Activated T-cell treated with anti-CD3 and anti-CD28 coated beads, Interleukin-2, amount 50 U/mL, for 48 hours (primary cell): ENCODE measurements around the gene PIGP.
"Not testable (repeated sequence)": the region's sequence is repeated elsewhere in the genome, so short reads cannot be mapped to it uniquely, and the experiment has no call there.

ENCODE experiments used
- DNase-seq, 2 experiments: peaks; one replicate each; pipeline ENCODE4 v3.0.0-alpha.2; 2020

The PIGP gene

GRCh38 chr21:37072988-37073416, at the start of gene PIGP, which contains the start of gene TTC3:
PIGP (minus strand) TSS chr21:37073071; CDS start chr21:37072515, 556 bp downstream.
TTC3 (plus strand) TSS chr21:37073254; CDS start chr21:37087258, 14,004 bp downstream.
- peak; percentile 98 for DNase-seq

GRCh38 chr21:37119421-37120218, 46.7 kb upstream of the PIGP start:
- peak; percentile 37 to 43 for DNase-seq

DNA sequence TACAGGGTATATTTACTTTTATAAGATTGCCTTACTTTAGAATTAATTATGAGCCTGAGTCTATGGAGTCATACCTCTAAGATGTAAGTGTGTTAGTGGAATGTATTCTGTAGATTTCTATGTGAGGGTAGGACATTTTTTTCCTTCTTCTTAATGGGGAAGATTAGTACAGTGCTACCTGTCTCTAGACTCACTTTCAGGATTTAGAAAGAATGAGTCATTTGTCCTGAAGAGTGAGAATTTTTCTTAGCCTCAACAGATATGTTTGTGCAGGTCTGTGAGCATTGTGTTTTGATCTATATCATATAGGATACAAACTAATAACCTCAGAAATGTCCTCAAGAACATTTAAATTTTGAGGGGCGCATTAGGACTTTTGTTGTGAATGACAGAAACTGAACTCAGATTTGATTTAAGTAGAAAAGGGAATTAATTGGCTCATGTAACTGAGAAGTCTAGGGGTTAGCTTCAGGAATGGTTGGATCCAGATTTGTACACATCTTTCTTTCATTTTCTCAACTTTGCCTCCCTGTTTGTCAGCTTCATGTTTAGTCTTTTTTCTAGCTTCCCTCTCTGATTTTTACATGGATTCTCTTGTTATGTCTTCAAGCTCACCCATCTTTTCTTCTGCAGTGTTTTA, 45.4 kb upstream of the PIGP start:
- DNase-seq, result no peak

DNA sequence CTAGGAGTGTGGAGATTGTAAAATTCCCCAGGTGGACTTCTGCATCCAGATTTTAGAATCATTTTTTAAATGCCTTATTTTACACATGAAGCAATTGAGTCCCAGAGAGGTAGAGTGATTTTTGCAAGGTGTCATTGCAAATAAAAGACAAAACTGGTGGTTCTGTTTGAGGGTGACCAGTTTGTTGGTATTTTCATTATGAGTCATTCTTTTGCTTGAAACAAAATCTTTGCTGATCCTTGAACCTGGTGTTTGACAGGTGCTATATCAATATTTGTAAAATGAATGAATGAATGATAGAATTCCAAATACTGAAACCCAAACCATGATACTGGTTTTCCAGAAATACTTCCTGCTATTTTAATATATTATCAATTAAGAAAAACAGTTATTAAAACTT, 44.3 kb upstream of the PIGP start:
- DNase-seq, result no peak

GRCh38 chr21:37116459-37116858, 43.6 kb upstream of the PIGP start:
- DNase-seq, result not testable (repeated sequence)

- DNase-seq, result not testable (repeated sequence)
Measured at GRCh38 chr21:37114301-37114700, 41.4 kb upstream of the PIGP start.

DNA sequence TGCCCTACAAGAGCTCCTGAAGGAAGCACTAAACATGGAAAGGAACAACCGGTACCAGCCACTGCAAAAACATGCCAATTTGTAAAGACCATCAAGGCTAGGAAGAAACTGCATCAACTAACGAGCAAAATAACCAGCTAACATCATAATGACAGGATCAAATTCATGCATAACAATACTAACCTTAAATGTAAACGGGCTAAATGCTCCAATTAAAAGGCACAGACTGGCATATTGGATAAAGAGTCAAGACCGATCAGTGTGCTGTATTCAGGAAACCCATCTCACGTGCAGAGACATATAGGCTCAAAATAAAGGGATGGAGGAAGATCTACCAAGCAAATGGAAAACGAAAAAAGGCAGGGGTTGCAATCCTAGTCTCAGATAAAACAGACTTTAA, 38.2 kb upstream of the PIGP start:
- not testable (repeated sequence) for DNase-seq

DNA sequence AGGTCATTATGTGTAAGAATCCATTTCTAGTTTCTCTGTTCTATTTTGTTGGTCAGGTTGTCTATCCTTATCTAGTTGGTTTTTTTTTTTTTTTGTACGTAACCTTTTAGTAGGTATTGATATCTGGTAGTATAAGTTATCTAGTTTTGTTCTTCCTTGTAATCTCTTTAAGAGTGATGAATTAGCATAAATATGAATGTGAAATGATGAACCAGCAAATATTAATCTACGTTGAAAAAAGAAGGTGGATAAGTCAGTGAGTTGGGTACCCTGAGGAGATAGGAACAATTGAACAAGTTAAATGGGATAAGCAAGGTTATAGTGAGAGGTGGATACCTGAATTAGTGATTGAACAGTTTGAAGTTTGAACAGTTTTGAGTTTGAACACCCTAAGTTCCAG, 34.1 kb upstream of the PIGP start:
- no peak for DNase-seq

- DNase-seq, result not testable (repeated sequence)
Measured at GRCh38 chr21:37102746-37103145, 29.9 kb upstream of the PIGP start.

GRCh38 chr21:37101384-37101783, 28.5 kb upstream of the PIGP start:
- no peak for DNase-seq

GRCh38 chr21:37100316-37100715, 27.4 kb upstream of the PIGP start:
- no peak for DNase-seq

GRCh38 chr21:37098751-37099150, 25.9 kb upstream of the PIGP start:
- no peak for DNase-seq

DNA sequence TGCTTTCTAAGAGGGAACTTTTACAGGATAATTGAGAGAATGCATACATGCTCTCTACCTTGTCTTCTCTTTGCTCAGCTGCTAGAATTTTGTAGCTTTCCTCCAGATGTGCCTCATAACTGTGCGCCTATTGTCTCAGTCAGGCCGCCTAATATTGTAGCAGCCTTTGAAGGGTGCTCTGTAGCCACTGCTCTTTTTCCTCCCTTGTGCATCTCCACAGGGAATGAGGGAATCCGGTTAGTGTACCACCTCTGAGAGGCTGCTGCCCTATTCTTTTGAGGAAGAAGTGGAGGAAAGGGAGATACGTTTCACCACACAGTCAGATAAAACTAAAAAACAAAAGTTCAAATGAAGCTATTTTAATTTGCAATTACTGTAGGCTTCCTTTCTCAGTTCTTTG, 22.9 kb upstream of the PIGP start:
- DNase-seq, result no peak

DNA sequence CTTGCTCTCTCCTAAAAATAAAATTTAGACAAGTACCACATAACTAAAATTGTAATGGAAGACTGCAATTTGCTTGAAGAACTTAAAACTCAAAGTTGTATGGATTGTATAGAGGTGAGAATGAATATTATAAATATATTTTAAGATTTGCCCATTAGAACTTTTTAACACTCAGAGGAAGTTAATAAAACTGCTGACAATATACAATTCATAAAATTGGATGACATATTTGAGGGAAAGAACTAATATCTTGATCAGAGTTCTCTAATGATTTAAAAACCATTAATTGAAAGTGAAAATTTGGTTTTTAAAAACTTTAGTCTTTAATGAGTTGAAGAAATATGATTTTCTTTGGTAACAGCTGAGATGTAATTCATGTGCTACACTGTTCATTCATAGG, 21.1 kb upstream of the PIGP start:
- no peak for DNase-seq

DNA sequence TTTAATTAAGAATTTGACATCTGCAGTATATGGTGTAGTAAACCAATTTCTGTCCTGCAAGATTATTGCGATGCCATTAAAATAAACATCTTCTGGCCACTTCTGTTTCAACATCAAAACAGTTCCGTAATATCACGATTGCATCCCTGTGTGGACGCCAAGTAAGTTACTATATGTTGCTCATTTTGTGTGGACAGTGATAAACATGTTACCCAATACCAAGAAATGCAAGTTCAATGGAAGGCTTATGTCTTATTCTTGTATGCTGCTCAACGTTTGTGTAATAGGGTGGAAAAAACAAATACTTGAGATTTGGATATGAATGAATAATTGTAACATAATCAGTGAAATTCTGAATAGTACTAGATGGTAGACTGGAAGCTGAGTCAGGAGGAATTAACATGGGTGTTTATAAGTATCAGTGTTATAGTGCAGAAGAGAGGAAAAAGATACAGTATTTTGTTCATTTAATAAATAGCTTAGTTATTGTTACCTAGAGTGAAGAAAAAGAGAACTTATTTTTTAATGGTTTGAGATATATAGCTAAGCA, 15.4 kb upstream of the PIGP start:
- DNase-seq, result no peak

GRCh38 chr21:37087188-37087587, 14.3 kb upstream of the PIGP start:
- no peak for DNase-seq

GRCh38 chr21:37085726-37086125, 12.9 kb upstream of the PIGP start:
- DNase-seq, result no peak

- no peak for DNase-seq
Measured at GRCh38 chr21:37082856-37083528, 10.1 kb upstream of the PIGP start.

GRCh38 chr21:37082375-37082774, 9.5 kb upstream of the PIGP start:
- no peak for DNase-seq

DNA sequence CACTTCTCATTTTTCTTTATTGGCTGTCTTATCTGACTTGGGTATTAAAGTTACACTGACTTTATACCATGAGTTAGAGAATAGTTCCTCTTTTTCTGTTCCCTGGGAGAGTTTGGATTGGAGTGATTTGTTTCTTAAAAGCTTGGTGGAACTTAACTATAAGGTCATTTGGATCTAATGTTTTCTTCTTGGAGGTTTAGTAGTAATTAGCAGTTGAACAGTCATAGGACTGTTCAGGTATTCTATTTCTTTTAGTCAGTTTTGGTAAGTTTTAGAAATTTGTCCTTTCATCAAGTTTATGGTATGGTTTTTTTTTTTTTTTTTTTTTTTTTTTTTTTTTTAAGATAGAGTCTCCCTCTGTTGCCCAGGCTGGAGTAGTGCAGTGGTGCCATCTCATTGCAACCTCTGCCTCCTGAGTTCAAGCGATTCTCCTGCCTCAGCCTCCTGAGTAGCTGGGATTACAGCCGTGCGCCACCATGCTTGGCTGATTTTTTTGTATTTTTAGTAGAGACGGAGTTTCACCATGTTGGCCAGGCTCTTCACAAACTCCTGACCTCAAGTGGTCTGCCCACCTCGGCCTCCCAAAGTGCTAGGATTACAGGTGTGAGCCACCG, 6.4 kb upstream of the PIGP start:
- no peak for DNase-seq

DNA sequence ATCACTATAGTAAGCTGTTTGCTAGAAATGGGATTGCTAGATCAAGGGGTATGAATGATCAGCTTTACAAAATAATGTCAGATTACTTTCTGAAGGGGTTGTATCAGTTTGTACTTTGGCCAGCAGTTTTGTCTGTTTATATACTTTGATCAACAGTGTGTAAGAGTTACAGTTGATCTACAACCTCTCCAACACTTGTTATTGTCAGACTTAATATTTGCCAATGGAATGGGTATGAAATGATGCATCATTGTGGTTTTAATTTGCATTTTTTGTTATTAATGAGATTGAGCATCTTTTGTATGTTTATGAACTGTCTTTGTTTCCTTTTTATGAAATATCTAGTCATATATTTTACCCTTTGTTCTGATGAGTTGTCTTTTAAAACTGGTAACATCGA, 4.5 kb upstream of the PIGP start:
- DNase-seq, result no peak

DNA sequence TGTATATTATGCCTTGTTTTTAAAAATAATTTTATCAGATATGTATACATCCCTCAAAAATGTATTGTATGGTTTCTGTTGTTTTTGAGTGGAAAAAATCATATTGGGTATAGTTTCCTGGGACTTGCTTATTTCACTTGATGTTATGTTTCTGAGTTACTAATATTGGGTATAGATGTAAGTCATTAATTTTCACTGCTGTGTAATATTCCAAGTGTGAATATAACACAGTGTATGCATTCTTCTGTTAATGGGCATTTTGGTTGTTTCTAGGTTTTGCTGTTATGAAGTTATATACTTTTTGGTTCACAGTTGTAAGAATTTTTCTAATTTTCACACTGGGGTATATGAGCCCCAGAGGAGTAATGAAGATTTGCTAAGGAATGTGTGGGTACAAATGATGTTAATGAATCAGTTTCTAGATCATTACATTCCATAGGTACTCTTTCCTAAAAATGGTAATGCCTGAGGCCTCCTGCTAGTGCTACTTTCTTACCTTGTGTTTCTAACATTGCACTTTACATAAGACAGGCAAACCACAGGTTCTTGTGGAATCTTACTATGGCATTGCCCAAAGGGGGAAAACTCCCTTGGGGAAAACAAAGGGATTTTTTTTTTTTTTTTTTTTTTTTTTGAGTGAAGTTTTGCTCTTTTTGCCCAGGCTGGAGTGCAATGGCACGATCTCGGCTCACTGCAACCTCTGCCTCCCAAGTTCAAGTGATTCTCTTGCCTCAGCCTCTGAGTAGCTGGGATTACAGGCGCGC, 3.4 kb upstream of the PIGP start:
- DNase-seq, result no peak
